NCI-H82 treated with DMSO at 0.1 percent for 48 hours (cell line): ENCODE data around the gene EYS.
"Not testable (repeated sequence)": the region's sequence is repeated elsewhere in the genome, so short reads cannot be mapped to it uniquely, and the experiment has no call there.

ENCODE experiments used
- DNase-seq: peaks from one replicate; lab custom pipeline; 2025; ENCODE audit not compliant: unreplicated experiment; lab: John Stamatoyannopoulos, UW

EYS gene

DNA sequence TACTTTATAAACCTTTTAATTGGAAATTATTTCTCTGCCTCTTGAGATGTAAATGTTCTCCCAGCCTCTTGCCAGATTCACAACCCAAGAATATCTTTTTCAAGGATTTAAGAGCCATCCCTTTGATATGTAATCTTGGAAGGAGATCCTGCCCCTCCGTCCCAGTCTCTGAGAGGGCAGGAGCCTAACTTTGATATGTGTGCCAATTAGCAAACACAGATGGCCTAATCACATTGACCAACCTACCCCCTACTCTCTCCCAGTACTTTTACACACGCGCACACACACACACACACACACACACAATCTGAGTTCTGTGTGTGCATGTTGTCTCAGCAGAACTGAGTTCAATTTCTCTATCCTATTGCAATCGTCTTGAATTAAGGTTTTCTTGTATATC, 1447.7 kb downstream of the EYS start:
- no peak for DNase-seq

DNA sequence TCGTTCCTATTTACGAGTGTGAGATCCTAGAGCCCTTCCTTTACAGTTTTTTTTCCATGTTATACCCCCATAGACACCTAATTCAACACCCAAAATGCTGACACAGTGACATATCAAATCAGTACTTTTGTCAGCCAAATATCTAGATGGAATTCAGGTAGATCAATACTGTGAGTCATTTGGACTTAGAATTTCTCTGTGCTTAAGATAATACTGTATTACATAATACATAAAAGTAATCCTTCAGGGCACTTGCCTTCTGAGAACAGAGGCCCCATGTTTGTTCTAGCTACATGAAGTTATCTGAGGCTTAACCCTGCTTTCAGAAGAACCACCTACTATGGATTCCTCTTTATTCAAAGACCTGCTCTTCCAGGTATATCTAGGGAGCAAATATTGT, 1448.3 kb downstream of the EYS start:
- DNase-seq: no peak

DNA sequence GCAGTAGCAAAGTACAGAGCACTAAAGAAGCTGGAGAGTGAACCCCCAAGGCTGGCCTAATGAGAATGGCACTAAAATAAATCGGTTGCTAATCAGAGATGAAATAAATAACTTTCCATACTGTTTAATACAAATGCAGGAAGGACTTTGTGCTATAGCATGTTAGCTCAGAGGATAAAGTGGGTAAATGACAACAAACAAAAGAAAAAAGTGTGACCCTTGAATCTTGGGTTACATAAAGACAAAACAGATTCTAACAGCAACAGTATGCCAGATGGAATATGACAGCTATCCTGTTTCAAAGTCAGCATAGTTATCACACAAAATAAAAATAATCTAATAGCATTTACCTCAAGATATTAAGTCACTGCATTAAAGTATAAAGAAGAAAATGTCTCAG, 1448.7 kb downstream of the EYS start:
- DNase-seq: no peak

DNA sequence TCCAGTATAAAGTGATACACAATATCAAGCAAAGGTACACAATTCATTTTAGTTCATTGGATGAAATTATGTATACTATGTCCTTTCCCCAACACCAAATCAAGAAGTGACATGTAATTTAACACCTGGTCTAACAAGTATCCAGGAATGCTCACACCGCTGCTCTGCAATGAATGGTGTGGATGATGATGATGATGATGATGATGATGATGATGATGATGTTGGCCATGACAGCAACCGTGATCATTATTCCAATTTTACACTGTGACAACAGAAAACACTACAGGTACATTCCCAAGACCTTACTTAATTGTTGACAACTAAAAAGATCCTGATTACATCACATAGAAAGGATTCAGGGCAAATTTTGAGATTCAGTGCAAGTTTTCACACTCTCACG, 1449.4 kb downstream of the EYS start:
- DNase-seq: no peak

DNA sequence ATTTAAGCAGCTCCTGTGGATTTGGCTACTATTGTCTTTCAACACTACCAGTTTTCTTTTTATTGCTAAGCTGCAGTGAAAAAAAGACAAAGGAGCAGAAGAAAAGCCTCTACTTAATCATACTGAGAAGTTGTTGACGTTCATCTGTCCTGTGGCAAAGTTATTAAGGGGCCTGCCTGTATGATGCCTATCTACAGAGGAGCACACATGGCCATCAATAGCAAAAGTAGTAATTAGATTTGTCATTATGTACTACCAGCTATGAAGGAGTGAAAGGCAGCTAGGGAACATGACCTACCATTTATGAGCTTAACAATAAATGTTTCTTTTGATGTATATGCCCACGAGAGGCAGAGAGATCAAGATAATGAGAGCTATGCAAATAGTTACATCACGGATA, 1450.5 kb downstream of the EYS start:
- no peak for DNase-seq

DNA sequence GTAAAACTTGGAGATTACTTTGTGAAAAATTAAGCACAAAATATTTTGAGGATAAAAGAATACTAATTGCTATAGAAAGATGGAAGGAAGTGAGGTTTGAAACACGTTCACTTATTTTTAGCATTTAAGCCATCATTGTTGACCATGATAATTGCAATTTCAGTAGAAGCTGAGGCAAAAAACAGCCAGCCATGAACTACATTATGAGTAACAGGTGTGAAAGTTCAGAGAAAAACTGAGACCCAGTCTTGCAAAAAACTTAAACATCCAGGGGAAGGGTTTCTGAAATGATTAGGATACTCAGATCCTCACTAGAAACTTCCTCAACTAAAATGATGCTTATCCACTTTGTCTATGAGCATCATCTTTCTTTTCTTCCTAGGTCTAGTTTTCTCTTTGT, 1452.0 kb downstream of the EYS start:
- DNase-seq: no peak

DNA sequence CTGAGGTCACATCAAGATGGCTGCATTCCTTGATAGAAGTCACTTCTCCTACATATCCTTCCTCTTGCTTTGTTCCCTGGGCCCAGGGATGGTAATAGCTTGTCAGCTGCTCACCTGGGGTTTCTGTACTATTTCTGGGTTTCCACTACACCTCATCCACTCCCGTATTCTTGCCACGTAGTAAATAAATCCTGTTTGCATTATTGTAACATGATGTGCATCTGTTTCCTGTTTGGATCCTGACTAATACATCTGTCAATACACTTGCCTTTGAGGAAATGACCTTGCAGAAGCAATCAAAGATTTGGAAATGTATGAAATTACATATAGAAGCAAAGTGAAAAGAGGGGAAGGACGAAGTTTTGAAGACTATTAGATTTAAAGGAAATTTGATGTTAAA, 1452.5 kb downstream of the EYS start:
- no peak for DNase-seq

DNA sequence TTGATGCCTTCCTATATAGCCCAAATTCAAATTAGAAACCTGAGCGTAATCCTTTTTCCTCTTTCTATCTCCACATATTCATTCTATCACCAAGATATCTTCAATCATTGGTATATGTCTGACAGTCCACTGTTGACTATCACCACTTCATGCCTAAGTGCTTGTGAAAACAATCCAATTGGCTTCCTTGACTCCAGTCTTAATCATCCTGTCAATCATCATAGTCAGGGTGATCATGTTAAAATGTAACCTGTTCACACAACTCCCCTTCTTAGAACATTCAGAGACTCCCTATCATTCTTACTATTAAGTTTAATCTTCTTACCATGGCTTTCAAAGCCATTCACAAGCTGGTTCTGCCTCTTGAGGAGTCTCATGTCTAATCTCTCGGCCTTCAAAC, 1454.8 kb downstream of the EYS start:
- peak; percentile 90 for DNase-seq

DNA sequence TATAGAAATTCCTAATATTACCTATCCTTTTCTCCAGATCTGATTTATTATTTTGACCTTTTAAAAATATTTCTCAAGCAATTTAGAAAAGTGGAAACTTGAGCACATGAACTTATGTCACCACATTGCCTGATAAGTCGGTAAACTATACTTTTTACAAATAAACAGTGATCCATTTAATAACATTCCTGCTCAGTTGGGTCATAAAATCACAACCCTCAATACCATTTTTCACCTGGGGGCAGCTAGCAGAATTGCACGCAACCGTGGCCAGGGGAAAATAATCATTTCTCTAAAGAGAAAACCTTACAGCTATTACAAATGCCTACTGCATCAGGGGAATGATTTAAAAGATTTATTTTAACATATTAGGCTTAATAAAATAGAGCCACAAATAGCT, 1456.9 kb downstream of the EYS start:
- DNase-seq: no peak

DNA sequence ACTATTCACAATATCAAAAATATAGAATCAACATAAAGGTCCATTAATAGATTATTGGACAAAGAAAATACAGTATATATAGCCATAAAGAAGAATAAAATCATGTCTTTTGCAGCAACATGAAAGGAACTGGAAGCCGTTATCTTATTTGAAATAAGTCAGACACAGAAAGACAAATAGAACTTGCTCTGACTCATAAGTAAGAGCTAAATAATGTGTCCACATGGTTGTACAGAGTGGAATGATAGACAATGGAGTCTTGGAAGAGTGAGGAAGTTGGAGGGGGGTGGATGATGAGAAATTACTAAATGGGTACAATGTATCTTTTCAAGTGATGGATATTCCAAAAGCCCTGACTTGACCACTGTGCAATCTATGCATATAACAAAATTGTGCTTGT, 1457.9 kb downstream of the EYS start:
- DNase-seq: no peak

DNA sequence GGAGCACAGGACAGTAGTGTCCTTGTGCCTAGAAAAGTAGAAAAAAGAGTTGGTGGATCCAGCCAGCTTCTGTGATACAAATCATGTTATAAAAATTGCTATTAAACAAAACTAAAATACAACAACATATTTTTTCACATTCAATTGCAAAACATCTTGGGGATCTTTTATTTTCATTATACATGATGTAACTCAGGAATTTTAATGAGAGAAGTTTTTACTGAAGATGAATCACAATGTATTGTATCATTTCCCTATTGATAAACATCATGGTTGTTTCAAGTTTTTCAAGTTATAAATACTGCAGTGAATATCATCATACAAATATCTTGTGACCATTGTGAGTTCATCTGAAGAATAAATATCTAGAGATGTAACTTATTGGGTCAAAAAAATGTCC, 1463.4 kb downstream of the EYS start:
- no peak for DNase-seq

DNA sequence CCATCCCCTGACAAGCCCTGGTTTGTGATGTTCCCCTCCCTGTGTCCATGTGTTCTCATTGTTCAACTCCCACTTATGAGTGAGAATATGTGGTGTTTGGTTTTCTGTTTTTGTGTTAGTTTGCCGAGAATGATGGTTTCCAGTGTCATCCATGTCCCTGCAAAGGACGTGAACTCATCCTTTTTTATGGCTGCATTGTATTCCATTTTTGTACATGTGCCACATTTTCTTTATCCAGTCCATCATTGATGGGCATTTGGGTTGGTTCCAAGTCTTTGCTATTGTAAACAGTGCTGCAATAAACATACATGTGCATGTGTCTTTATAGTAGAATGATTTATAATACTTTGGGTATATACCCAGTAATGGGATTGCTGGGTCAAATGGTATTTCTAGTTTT, 1468.1 kb downstream of the EYS start:
- not testable (repeated sequence) for DNase-seq

DNA sequence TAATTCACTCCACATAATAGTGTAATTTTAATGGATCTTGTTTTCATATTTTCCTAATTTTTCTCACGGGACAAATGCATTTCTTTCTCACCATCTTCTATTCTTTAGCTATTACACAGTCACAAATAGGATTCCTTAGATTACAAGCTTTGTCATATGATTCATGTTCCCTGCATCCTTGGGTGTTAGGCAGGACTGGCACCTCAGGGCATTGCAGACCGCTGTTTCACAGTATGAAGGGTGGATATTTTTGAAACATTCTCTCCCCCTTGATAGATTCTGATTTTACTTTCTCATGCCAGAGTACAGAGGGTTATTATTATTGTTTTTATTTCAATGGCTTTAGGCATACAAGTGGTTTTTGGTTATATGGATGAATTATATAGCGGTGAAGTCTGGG, 1469.0 kb downstream of the EYS start:
- no peak for DNase-seq

DNA sequence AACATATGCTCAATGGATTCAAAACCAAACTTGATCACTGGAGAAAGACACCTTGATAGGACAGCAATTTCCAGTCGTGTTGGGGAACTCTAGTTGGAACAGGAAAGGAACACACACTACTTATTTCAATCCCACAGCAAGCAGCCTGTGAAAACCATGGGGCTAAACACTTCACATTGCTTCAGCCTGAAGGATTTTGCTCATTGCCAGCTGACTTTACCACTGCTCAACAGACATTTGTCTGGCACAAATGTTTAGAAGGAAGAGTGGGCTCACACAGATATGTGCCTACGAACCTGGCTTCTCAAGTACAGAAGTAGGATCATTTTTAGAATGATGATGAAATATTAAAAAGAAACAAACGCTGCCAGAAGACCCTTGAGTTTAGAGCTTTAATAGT, 1473.3 kb downstream of the EYS start:
- DNase-seq: no peak

DNA sequence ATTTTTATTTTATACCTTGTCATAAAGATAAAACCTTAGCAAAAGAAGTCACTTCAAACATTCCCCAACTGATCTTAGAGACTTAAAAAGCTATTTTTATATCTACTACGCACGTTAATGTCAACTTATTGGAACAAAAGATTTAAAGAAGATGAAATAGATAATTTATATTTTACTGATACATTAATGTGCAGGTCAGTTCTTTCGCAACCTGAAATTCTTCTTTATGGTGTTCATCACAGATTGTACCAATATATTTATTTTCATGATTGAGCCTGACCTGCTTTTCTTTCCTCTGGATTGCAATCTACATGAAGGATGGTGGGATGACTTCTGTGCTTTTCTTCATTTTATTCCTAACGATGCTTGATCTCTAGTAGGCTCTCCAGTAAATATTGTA, 1475.1 kb downstream of the EYS start:
- no peak for DNase-seq

DNA sequence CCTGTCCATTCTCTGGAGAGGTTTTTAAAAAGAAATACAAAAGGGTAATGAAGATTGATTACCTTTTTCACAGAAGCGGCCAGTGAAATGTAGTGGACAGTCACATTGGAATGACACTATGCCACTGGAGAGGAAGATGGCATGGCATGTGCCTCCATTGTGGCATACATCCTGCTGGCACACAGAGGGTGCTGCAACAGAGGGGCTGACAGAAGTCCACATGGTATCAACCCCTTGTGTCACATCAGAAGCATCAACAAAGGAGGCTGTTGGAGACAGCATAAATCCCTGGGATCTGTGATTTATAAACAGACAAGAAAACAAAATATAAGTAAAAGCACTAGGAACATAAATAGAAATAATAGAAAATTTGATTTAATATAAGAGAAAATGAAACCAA, 1476.5 kb downstream of the EYS start:
- DNase-seq: no peak

DNA sequence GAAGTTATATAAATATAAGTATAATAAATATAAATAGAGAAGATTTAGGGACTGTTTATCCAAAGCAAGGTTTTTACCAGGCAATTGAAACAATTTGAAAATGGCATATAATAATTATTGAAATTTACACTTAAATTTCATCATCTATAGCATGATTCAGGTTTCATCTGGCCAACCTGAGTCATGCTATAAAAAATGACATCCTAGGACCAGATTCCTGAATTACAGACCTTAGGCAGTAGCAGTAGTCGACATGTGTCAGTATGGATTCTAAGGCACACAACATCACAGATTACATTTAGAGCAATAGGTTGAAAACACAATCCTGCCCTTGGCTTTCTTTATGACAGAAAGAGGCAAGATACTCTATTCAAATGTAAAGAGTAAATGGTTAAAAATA, 1479.2 kb downstream of the EYS start:
- DNase-seq: no peak

DNA sequence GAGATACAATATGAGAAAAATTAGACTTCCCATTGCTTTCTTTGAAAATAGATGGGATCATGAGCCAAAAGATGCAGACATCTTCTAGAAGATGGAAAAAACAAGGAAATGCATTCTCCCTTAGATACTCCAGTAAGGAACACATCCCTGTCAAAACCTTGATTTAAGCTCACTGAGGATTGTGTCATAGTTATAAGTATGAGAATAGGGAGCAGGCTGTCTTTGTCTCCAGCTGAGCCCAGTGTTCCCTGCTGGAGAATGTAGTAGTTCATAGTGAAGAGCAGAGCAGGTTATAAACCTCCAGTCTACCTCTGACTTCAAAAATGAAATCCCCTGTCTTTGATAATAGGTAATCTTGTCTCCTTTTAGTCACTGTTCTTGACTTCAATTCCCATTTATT, 1481.5 kb downstream of the EYS start:
- peak; percentile 56 for DNase-seq

DNA sequence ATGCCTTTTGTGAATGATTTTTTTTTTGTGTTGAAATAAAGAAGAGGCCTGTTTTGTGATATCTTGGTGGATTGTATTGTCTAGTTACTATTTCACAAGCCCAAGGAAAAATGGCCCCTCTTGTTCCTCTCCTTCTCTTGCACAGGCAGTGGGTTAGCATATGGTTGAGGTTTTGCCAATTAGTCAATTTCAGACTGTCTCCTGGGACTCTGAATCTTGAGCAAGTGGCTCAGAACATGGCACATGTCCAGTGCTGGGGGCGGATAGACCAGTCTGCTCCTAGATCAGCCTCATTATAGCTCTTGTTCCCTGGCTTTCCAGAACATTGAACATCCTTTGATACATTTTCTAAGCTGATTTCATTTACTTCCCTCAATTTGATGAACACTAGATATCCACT, 1482.2 kb downstream of the EYS start:
- peak; percentile 70 for DNase-seq

DNA sequence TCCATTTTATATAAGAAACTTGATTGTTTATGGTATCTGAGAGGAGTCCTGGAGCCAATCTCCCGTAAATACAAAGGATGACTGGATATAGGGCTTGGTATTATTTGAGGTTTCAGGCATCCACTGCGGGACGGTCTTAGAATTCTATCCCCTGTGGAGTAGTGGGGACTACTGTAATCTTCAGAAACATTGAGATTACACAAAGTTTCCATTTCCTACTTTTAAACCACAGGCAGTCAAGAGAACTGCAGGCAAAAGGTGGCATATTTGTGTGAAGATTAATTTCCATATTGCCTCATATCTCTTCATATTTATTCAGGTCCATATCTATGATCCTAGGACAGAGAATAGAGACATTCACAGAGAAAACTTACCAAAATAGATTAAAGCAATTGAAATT, 1485.2 kb downstream of the EYS start:
- DNase-seq: no peak

DNA sequence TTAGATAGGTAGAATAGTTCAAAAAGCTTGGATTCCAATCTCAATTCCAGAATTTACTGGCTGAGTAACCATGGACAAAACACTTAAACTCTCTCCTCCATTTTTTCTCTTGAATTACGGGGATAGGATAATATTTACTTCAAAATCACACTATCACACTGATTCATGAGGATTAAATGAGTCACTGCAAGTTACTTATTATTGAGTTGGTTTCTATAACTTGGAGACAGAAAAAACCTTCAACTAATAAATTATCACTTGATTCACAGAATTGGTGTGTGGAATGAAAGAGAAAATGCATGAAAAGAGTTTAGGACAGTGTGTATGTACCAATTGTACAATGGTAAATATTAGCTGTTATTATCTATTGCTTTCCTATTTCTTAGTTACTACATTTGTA, 1486.2 kb downstream of the EYS start:
- DNase-seq: no peak

DNA sequence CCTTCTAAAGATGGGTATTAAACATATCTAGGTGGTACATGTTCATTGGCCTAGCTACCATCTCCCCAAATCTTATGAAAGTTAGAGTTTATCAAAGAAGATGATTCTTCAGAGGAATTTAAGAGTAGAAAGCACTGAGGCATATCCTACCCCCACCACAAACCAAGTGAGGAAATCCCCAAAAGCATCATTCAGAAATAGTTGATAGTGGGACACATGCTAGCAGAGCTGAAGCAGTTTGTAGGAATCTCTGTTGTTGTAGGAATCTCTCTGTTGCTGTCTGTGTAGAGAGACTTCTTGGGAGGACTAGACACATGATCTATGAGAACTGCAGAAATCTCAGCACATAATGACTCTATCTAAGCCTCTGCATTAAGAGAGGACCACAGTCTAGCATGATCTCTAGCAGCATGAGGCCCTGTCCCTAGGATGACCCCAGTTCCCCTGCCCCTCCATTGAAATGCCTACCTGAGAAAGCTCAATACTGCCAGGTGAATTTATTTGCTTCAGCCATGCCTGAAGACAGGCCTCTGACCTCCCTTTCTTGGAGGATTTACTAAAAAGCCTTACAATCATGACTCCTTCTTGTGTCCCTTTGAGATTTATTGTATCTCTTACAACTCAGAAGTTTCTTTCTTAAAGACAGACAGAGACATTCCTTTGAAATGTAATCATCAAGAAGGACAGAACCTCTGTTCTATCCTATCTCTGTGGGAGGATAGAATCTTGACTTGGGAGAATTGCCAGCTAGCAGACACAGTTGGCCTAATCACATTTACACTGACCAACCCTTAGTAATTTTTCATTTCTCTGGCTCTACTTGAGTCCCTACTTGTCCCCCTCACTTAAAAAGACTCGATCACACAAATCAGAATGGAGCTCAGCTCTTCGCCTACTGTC, 1489.1 kb downstream of the EYS start:
- DNase-seq: no peak

DNA sequence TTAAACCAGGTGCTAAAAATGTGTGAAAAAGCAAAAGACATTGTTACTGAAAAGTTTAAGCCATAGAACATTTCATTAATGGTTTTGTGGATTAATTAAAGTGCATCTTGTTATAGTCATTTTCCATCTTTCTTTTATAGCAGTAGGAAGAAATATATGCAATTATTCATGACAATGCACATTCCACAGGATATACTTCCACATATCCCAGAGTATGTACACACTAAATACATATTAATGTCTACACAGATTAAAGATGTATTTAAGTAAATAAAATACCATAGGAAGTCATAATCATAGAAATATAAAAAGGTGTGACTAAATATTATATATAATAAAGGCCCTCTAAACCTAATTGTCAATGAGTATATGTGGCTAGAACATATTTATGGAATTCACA, 1492.7 kb downstream of the EYS start:
- DNase-seq: no peak
